ENCODE results near the gene SPHKAP.

DNA sequence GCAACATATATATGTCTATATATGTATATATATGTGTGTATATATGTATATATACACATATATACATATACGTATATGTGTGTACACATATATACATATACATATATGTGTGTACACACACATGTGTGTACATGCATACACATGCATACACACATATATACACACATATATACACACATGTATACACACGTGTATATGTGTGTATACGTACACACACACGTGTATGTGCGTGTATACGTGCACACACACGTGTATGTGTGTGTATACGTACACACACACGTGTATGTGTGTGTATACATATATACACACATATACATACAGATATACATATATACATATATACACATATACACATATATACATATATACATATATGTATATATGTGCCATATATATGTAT is 89.4 kb downstream of the SPHKAP start:
- TF ChIP-seq, protein P1, sequence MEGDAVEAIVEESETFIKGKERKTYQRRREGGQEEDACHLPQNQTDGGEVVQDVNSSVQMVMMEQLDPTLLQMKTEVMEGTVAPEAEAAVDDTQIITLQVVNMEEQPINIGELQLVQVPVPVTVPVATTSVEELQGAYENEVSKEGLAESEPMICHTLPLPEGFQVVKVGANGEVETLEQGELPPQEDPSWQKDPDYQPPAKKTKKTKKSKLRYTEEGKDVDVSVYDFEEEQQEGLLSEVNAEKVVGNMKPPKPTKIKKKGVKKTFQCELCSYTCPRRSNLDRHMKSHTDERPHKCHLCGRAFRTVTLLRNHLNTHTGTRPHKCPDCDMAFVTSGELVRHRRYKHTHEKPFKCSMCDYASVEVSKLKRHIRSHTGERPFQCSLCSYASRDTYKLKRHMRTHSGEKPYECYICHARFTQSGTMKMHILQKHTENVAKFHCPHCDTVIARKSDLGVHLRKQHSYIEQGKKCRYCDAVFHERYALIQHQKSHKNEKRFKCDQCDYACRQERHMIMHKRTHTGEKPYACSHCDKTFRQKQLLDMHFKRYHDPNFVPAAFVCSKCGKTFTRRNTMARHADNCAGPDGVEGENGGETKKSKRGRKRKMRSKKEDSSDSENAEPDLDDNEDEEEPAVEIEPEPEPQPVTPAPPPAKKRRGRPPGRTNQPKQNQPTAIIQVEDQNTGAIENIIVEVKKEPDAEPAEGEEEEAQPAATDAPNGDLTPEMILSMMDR (IDR thresholded peaks at IDR 0.05) = no peak
- TF ChIP-seq POLR2A (IDR thresholded peaks at IDR 0.05) = no peak

Measured in right lobe of liver (tissue), 4 donors.